Mesenteric fat pad (tissue), 1 donor: ENCODE data around the gene BAIAP2. TPM values are rescaled to one million over a fixed set of nuclear protein-coding genes. Genes with fewer than 3 reads are reported as not detected.
"Not testable (repeated sequence)": the region's sequence is repeated elsewhere in the genome, so short reads cannot be mapped to it uniquely, and the experiment has no call there.

Source experiments
- DNase-seq: peaks from one replicate; pipeline ENCODE4 v3.0.0-alpha.2; 2020; ENCODE audit warnings: low spot score
- total RNA-seq: library from RNA; stranded (reverse); fragmentation: NEBNext Ultra II Directional; extraction: Animal tissue kit (Norgen Biotek cat#: 25700); gene quantifications from one replicate; pipeline ENCODE4 v1.2.1, GENCODE V29; 2021
- donor health status: DM: yes; HTN: yes; CAD: no.

BAIAP2 gene
- total RNA-seq, 1 donor from 2014 or later, result 24.6 TPM

DNA sequence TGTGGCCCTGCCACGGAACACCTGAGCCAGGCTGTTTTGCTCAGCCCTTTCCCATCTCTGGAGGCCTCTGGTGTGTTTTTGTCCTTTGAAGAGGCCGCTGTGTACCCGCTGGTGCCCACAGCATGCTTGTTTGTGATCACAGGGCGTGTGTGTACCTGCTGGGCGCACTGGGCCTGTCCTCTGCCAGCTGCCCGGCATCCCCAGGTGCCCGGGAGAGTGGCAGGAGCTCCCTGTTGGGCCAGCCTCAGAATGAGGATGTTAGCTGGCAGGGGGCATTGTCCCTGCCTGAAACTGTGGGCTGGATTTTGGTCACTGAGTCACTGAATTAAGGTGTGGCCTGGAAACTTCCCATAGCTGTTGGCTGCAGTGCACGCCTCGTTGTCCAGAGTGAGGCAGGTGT is 31.1 kb downstream of the BAIAP2 start:
- DNase-seq, result no peak

DNA sequence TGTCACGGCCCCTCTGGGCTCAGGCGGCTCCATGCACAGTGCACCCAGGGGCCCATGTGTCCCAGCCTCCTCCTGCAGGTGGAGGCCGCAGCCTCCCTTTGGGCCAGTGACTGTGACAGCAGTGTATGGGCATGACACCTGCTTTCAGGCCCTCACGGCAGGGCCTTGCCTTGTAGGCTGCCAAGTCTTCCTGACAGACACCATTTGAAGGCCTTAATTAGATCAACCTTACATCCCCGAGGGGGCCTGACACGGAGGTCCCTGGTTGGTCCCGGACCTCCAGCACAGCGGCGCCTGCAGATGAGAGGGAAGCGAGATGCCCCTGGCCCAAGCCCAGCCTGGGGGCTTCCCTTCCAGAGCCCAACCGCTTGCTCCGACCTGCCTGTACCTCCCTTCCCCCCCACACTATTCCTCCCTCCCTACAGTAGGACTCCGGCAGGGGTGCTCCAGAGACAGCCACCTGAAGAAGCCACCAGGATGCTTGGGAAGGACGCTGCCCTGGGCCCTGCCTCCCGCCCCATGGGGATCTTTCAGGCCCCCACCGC is 31.9 kb downstream of the BAIAP2 start:
- no peak for DNase-seq

- no peak for DNase-seq
These were observed 32.5 kb downstream of the BAIAP2 start for GRCh38 chr17:81067391-81067811.

DNA sequence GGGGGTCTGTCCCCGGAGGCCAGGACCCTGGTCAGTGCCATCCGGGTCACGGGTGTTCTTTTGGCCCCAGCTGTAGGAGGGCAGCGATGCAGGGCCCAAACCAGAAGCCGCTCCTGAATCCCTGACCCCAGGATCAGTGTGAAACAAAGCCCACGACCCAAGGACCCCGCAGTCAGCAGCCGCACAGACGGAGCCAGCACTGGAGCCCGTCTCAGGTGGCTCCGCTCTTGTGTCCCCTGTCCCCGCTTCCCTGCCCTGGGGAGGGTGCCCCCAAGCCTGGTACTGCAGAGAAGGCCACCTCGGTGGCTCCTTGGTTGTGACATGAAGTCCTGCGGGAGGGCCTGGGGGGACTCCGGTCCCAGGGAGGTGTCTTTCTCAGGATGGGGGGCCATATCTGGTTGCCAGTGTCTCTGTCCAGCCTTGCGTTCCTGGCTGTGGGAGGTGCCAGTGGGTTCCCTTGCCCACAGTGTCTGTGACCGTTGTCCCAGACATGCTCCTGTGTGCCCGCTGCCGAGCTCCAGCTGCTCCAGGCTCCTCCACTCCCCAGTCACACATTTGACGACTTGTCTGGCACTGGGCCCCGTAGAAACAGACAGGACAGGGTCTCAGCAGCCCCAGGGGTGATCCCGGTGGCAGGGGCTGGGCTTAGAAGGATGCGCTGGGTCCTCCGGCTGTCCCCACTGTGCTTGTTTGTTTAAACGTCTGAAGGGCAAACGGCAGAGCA is 33.6 kb downstream of the BAIAP2 start:
- no peak for DNase-seq

DNA sequence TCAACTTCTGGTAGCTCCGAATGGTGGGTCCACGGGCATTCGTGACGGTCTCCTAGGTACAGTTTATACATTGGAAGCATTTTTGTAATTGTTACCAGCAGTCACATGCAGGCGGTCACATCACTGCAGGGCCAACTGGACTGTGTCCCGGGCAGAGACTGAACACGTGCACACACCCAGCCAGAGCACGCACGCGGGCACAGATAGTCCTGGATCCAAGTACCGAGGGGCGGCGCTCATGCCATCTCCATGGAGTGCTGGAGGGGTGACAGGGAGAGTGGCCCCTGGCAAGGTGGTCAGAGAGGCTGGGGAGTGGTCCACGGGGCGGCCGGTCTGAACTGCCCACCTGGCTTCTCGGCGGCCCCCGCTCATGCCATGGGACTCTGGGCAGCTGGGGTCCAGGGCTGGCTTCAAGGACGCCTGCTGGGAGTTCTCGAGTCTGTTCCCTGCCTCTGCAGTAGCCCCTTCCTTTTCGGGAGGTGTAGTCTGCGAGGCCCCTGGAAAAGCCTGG is 34.2 kb downstream of the BAIAP2 start:
- no peak for DNase-seq

GRCh38 chr17:81070541-81071246 is 35.7 kb downstream of the BAIAP2 start:
- DNase-seq, result no peak

DNA sequence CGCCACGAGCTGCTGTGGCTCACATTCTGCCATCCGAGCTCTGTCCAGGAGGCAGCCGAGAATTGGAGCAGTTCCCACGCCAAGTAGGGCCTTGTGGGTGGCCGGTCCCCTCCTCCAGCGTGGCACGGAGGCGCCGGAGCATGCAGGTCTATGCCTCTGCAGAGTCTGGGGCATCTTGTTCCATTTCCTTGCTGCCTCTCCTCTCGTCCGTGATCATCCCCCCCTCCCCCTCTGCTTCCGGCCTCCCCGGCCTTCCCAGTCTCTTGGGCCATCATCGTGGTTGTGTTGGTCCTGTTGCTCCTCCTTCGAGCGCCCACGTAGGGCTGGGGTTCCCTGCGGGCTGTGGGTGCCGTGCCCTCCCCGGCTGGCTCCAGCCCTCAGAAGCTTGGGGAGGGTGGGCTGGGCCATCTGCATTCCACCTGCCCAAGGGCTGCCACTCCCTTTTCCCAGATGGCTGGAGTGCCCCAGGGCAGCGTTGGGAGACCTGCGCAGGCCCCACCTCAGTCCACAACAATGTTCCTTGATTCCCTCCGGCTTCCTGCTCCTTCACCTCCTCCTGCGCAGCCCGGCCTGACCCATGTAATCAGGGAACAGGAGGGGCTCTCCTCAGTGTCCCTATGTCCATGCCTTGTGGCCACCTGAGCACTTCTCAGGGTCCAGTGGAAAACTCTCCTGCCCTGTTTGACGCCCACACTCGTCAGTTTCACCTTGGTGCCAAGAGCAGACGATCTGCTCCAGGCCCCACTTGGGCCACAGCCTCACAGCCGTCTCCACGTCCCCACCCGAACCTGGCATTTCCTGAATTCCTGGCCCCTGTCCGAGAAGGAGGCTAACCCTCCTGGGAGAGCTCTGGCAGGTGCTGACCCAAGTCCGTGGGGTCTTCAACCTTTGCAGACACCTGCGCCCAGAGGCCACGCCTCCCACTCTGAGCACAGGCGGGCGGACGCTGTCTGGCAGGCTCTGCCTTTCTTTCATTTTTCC is 37.1 kb downstream of the BAIAP2 start:
- DNase-seq, result no peak

GRCh38 chr17:81073967-81074839 is 39.3 kb downstream of the BAIAP2 start:
- DNase-seq, result no peak

DNA sequence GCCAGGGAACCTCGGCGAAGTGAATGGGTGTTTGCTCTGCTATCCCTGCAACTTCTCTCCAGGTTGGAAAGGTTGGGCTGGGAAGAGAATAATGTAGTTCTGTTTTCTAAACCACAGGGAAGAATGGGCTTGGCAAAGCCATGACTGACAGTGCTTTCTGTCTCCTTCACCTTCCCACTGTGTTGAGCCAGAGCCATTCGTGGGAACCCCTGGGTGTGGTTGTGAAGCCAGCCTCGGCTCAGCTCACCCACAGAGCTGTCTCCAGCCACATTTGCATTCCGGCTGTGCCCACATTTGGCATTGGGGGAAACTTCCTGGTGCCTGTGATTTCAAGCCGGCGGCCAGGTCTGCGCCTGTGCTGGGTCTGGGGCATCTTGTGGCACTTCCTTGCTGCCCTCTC is 39.9 kb downstream of the BAIAP2 start:
- no peak for DNase-seq

- no peak for DNase-seq
These were observed 40.4 kb downstream of the BAIAP2 start for GRCh38 chr17:81075307-81075706.

DNA sequence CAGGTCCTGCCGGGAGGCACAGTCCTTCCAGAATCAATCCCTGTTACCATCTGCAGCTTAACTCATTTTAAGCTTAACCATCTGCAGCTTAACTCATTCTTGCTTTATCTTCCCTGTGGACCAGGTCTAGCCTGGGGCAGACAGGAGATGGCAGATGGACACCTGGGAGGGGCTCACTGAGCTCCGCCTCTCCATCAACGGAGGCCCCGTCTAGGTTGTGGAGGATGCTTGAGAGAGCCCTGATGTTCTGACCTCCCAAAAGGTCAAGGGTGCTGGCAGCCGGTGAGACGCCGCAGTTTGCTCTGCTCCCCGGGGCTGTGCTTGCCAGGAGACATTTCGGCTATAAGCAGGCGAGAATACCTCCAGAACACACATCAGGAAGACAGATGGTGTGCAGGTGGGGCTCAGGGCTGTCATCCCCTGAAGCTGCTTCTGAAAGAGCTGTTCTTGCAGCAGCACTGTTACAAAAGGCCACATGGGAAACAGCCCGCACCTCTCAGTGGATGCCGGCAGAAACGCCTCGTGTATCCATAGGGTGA is 41.3 kb downstream of the BAIAP2 start:
- no peak for DNase-seq

DNA sequence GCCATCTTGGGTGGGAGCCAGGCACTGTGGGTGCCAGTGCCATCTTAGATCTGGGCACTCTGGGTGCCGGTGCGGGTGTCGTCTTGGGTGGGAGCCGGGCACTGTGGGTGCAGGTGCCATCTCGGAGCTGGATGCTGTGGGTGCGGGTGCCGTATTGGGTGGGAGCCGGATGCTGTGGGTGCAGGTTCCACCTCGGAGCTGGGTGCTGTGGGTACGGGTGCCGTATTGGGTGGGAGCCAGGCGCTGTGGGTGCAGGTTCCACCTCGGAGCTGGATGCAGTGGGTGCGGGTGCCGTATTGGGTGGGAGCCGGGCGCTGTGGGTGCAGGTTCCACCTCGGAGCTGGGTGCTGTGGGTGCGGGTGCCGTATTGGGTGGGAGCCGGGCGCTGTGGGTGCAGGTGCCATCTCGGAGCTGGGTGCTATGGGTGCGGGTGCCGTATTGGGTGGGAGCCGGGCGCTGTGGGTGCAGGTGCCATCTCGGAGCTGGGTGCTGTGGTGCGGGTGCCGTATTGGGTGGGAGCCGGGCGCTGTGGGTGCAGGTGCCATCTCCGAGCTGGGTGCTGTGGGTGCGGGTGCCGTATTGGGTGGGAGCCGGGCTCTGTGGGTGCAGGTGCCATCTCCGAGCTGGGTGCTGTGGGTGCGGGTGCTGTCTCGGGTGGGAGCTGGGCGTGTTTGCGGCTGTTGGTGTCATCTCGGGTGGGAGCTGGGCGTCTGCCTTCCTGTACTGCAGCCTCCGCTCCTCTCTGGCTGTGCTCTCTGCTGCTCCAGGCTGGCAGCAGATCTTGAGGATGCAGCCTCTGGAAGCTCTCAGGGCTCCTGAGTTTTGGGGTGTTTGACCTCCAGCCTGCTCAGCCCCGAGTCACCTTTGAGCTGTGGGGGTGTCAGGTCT is 43.3 kb downstream of the BAIAP2 start:
- not testable (repeated sequence) for DNase-seq

DNA sequence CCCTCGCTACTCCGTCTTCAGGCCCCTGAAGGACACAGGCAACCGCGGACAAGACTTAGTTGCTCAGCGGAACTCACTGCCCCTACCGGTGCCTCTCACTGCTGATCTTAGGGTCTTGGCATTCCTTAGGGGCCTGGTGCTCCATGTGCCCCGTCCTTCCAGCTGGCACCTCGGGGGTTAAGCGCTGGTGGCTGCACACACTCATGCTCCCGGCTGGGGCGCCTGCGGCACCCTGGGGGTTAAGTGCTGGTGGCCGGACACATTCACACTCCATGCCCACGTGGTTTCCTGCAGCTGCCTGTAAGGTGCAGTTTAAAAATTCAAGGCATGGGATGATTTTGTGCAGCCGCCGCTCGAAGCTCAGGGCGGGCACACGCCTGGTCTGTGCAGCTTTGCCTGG is 45.1 kb downstream of the BAIAP2 start:
- DNase-seq, result no peak

- no peak for DNase-seq
These were observed 46.5 kb downstream of the BAIAP2 start for GRCh38 chr17:81081222-81082176.

DNA sequence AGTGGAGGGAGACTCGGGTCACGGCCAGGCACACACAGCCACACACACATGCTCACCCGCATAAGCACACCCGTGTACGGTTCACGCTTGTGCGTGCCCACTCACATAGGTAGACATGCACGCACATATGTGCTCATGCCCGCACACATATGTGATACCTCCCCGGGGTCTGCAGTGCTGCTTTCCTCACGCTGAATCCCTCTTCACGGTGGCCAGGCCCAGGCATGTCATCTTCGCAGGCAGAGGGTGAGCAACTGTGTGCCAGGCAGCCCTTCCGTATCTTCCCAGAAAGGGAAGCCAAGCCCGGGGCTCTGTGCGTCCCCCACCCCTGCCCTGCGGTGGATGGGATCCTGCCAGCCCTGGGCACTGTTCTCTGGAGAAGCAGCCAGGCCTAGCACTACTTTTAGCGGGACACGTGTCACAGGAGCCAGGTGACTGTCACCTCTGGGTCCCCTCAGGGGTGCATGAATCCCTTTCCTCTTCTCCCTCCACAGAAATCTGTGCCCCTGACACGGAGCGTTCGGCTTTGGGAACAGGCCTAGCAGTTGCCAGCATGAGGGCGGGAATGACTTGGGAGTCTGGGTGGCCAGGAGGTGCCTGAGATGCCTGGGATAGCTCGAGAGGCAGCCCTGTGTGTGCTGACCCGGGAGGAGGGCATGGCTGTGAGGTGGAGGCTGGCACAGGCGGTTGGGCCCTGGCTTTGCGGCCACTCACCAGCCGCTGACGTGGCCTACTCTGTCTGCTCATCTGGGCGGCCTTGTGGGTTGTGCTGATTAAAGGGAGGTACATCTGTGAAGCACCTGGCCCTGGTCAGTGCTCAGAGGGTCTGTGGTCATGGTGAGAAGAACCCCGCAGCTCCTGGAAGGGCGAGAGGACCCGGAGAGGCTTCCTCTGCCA is 47.5 kb downstream of the BAIAP2 start:
- no peak for DNase-seq

DNA sequence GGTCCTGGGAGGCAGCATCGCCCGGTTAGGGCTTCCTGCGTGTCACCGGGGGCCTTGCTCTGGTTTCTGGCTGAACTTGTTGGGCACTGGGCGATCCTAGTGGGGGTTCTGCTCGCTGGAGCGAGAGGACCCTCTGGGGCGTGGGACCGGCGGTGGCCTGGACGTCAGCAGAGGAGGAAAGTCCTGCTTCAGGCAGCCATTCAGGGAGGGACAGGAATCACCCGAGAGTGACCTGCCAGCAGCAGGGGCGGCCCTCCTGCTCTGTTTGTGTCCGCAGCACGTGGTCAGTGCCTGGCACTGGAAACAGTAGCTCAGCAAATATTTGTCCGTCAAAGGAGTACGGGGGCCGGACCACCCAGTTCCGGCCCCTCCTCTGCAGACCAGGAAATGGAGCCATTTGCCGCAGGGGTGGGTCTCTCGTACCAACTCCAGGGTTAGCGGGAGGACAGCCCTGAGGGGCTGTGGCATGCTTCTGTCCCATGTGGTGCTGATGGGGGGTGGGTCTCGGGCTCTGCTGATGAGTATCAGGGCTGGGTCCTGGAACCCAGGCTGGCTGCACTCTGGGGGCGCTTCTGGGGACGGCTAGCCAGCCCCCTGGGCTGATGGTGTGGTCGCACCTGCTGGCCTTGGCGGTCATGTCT is 48.3 kb downstream of the BAIAP2 start:
- DNase-seq, result no peak
